Smooth muscle cell (in vitro differentiated cells): ENCODE results near the gene ARHGEF25. TPM values are rescaled to one million over a fixed set of nuclear protein-coding genes. Genes with fewer than 3 reads are reported as not detected.

Experiments used
- DNase-seq: peaks from one replicate; lab custom pipeline; 2025; ENCODE audit not compliant: unreplicated experiment; lab: John Stamatoyannopoulos, UW
- H2AFZ ChIP-seq: fragments of 200-600 bp; sonication (generic); 2 replicates; pipeline ENCODE4 v1.6.0; 2016; ENCODE audit warnings: antibody characterized with exemption, low read depth, mild to moderate bottlenecking
- H3F3A ChIP-seq: fragments of 200-600 bp; sonication (generic); 2 replicates; pipeline ENCODE4 v1.6.0; 2017; ENCODE audit warnings: antibody characterized with exemption, low read depth
- H3K27ac ChIP-seq: fragments of 200-600 bp; sonication (generic); 2 replicates; pipeline ENCODE4 v1.5.1; 2016; ENCODE audit warnings: low read depth, mild to moderate bottlenecking
- H3K27me3 ChIP-seq: fragments of 200-600 bp; sonication (generic); 2 replicates; pipeline ENCODE4 v1.6.1; 2016; ENCODE audit warnings: low read depth, mild to moderate bottlenecking
- H3K36me3 ChIP-seq: fragments of 200-600 bp; sonication (generic); 2 replicates; pipeline ENCODE4 v1.5.1; 2016; ENCODE audit warnings: low read depth
- H3K4me1 ChIP-seq: fragments of 200-600 bp; sonication (generic); 2 replicates; pipeline ENCODE4 v1.5.1; 2016; ENCODE audit warnings: low read depth
- H3K4me2 ChIP-seq: fragments of 200-600 bp; sonication (generic); 2 replicates; pipeline ENCODE4 v1.6.0; 2016; ENCODE audit warnings: mild to moderate bottlenecking
- H3K4me3 ChIP-seq: fragments of 200-600 bp; sonication (generic); 2 replicates; pipeline ENCODE4 v1.5.1; 2016; ENCODE audit warnings: mild to moderate bottlenecking
- H3K79me2 ChIP-seq: fragments of 200-600 bp; sonication (generic); 2 replicates; pipeline ENCODE4 v1.6.0; 2016; ENCODE audit warnings: low read depth, mild to moderate bottlenecking
- H3K9ac ChIP-seq: fragments of 200-600 bp; sonication (generic); 2 replicates; pipeline ENCODE4 v1.6.0; 2016; ENCODE audit warnings: low read depth
- H3K9me3 ChIP-seq: fragments of 200-600 bp; sonication (generic); replicated peaks from 2 replicates; pipeline ENCODE4 v1.5.1; 2016; ENCODE audit warnings: low read depth
- H4K20me1 ChIP-seq: fragments of 200-600 bp; sonication (generic); 2 replicates; pipeline ENCODE4 v1.6.0; 2016; ENCODE audit warnings: low read depth
- CTCF ChIP-seq: fragments of 200-600 bp; sonication (generic); IDR thresholded peaks from 2 replicates; pipeline ENCODE4 v1.5.1; 2017; ENCODE audit warnings: borderline replicate concordance, mild to moderate bottlenecking, antibody characterized with exemption; ENCODE audit not compliant: insufficient read depth, poor library complexity, severe bottlenecking
- WGBS: methylation state at CpG from one replicate; pipeline ENCODE4 v1.1.7; 2016; ENCODE audit warnings: low lambda C conversion rate; 5-methylcytosine and 5-hydroxymethylcytosine counted together
- polyA plus RNA-seq: library from polyadenylated mRNA; unstranded; fragments of >200 nt; fragmentation: Nextera tagmentation; extraction: Ambion mirVana; gene quantifications from 2 replicates; pipeline ENCODE4 v1.2.1, GENCODE V29; 2016
- total RNA-seq: library from RNA; depleted of rRNA; stranded (reverse); fragments of >200 nt; gene quantifications from 2 replicates; pipeline ENCODE4 v1.2.3, GENCODE V29; 2014

ARHGEF25 gene
- total and polyA plus RNA-seq, 2 experiments from 2014 or later = 3.8 to 13.9 TPM

DNA sequence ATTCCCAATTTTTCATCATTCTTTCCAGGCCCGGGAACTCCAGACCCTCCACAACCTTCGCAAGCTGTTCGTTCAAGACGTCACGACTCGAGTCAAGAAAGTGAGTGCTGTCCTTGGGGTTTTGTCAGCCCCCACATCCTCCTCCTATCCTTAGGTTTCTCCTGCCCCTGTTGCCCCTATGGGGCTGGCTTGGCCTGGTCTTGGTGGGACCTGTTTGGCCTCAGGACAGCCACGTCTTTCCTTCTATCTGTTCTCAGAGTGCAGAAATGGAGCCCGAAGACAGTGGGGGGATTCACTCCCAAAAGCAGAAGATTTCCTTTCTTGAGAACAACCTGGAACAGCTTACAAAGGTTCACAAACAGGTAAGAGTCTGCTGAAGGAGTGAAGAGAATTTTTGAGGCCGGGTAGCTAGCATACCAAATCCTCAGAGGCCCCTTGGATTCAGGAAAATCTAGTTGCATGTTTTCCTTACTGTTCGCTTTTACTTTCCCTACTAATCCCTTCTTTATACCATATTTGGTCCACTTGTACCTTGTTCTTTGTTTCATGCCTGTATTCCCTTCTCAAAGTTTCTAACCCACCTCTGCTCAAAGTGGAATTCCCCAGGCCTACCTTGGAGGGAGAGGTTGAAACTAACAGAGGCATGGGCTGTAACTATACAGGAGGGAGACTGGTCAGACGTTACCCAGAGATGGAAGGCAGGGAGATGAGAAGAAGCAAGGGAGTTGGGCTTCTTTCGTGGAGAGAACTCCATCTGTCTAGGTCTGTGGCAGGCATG, 33.1 kb upstream of the ARHGEF25 start:
- Histone ChIP-seq H2AFZ (no peak overlapping the region), H3F3A (no peaks in the 10 kb centered on the region), H3K4me3 (no peak overlapping the region), H3K9me3 (no peaks in the 10 kb centered on the region), H3K79me2 (no peaks in the 10 kb centered on the region), H4K20me1 (no peaks in the 10 kb centered on the region), H3K27me3 (no peaks in the 10 kb centered on the region), H3K4me2 (no peak overlapping the region), H3K27ac (no peak overlapping the region), H3K9ac (no peak overlapping the region), H3K4me1 (no peaks in the 10 kb centered on the region), H3K36me3 (no peaks in the 10 kb centered on the region)
- no peak for TF ChIP-seq CTCF
- 94% methylated on average over 12 of the region's 12 CpGs for WGBS
- DNase-seq = no peak

- Histone ChIP-seq H2AFZ (no peak overlapping the region), H3K4me3 (no peak overlapping the region), H3K79me2 (no peaks in the 10 kb centered on the region), H4K20me1 (no peaks in the 10 kb centered on the region), H3K4me1 (no peaks in the 10 kb centered on the region), H3K27me3 (no peaks in the 10 kb centered on the region), H3K4me2 (no peak overlapping the region), H3K9me3 (no peaks in the 10 kb centered on the region), H3K36me3 (no peaks in the 10 kb centered on the region), H3F3A (no peaks in the 10 kb centered on the region), H3K27ac (no peak overlapping the region), H3K9ac (no peak overlapping the region)
- no peak for TF ChIP-seq CTCF
- DNase-seq = no peak
- 92% methylated on average over 2 of the region's 2 CpGs for WGBS
Observed at GRCh38 chr12:57579011-57579410, 32.2 kb upstream of the ARHGEF25 start.

DNA sequence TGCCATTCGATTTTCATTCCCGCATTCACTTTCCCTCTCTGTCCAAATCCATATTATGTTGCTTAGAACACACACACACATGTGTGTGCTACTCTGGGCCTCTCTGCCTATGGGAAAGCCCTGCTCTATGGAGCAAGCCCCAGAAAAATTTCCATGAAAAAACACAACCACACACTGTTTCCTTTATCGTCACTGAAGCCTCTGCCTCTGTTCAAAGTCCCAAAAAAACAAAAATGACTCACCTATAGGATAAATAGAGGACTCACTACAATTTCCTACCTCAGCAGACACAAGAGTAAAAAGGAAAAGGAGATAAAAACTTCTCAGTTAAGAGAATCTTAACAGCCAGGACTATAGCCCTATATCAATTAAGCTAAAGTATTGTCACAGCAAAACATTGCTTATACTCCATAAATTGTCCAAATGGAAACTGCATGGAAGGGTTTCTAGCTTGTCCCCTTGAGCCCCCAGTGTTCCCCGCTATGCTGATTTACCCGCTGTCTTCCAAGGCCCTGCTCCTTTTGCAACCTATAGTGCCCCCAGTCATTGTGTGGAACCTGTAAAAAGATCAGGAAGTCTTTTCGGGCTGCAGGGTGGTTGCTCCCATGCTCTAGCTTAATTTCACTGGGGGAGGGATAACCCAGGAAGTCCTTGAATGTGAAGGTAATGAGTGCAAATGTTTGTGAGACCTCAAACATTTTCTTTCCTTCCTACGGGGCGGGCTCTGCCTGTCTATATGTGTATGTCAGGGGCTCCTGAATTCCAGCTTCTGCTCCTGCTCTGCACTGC, 31.4 kb upstream of the ARHGEF25 start:
- Histone ChIP-seq H3K9me3 (no peaks in the 10 kb centered on the region), H3K9ac (no peak overlapping the region), H3K4me3 (no peak overlapping the region), H2AFZ (no peak overlapping the region), H3K27me3 (peaks cover 2% of the 10 kb centered on the region), H3K79me2 (no peaks in the 10 kb centered on the region), H3F3A (no peaks in the 10 kb centered on the region), H3K4me1 (no peaks in the 10 kb centered on the region), H4K20me1 (no peaks in the 10 kb centered on the region), H3K27ac (no peak overlapping the region), H3K4me2 (no peak overlapping the region), H3K36me3 (no peaks in the 10 kb centered on the region)
- no peak for TF ChIP-seq CTCF
- no peak for DNase-seq
- 93% methylated on average over 8 of the region's 8 CpGs for WGBS

DNA sequence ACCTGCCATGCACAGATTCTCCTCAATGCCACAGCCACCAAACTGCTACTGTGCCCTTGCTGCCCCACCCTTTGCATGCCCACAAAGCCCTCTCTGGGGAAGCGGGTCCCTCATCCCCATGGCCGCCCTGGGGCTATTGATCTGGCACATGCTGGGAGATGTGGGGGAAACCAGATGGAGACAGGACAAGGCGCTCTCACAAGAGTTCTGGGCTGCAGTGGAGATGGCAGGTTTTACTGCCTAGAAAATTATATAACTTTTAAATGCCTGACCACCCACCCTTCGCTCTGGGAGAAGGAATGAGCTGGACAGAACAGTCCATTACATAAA, 30.8 kb upstream of the ARHGEF25 start:
- 94% methylated on average over 4 of the region's 4 CpGs for WGBS
- TF ChIP-seq CTCF = no peak
- Histone ChIP-seq H3K4me3 (no peak overlapping the region), H3K79me2 (no peaks in the 10 kb centered on the region), H3K27ac (no peak overlapping the region), H3K4me2 (no peak overlapping the region), H4K20me1 (no peaks in the 10 kb centered on the region), H3K4me1 (no peaks in the 10 kb centered on the region), H3K9ac (no peak overlapping the region), H3K36me3 (no peaks in the 10 kb centered on the region), H3K9me3 (no peaks in the 10 kb centered on the region), H3F3A (no peaks in the 10 kb centered on the region), H3K27me3 (peaks cover 7% of the 10 kb centered on the region), H2AFZ (no peak overlapping the region)
- DNase-seq = no peak
